Measurements from ENCODE around the gene DIDO1.

- no peak for TF ChIP-seq CTCF (conservative IDR thresholded peaks at IDR 0.05; ENCODE audit: low read length)
- TF ChIP-seq EZH2phosphoT487 (IDR thresholded peaks at IDR 0.05; ENCODE audit: borderline replicate concordance, low read depth, low read length) = no peak
Observed at GRCh38 chr20:62831361-62831788, 94.9 kb downstream of the DIDO1 start.
